Measurements from ENCODE around the gene PML.

PML gene

DNA sequence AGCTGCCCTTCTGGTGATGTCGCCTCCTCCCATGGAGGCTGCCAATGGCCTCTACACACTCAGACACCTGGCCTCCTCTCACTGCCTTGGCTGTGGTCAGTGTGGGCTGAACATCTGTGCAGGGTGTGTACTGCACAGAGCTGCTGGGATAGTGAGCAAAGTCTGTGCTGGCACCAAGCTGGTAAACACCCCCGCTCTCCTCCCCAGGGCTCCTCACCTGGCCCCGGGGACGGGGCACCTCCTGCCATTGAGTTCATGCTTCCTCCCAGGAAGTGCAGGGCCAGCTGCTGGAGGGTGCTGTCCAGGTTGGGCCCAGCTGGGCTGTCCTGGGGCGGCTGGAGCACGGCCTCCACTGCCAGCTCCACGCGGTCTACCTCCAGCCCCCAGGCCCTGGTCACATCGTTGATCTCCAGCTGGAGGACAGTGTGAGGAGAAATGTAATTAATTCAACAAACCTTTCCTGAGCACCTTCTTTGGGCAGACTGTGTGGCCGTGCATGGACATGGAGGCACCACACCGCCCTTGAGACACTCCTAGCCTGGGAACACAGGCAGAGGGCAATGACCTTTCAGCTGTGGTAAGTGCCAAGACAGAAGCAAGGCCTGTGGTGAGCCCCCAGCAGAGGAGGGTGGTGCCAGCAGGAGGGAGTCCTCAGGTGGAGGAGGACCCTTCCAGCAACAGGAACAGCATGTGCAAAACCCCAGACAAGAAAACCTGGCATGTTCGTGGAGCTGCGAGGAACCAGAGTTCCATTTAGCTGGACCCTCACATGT lies 9.2 kb upstream of the PML start:
- DNase-seq (ENCODE audit: low read depth): no peak

DNA sequence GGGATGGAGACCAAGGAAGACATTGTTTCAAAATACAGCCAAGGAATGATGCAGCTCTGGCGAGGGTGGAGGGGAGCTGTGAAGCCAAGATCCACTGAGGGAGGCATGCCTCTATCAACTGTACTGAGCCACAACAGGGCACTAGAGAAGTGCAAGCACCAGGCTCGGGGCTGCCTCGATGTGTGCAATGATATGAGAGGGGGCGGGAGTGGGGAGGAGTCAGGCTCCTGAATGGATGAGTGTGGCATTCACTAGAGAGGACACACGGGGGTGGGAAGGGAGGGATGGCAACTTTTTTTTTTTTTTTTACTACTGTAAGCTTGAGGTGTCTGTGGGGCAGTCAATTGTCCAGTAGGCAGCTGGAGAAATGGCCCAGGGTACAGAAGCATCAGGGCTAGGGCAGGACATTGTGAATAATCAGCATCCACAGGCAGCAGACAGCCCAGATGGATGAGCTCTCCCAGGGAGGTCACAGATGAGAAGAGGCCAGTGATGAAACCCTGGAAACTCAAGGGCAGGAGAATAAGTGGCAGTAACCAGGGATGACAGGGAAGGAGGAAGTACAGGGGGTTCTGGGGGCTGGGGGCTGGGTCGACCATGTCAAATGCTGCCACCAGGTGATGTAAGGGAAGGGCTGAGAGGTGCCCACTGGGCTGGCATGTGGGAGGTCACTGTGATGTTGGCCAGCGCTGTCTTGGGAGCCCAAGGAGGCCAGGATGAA lies 8.3 kb upstream of the PML start:
- DNase-seq (ENCODE audit: low read depth): no peak

DNA sequence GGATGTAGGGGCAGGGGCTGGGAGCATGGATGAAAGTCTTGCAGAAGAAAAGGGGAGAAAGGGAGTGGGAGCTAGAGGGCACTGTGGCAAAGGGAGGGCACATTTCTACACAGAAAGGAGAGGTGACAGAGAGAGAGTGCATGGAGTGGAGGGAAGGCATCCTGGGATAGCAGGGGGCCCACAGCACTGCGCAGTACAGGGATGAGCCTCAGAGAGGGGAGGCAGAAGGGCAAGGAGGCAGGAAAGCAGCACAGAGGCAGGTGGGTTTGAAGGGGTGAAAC lies 7.8 kb upstream of the PML start:
- DNase-seq (ENCODE audit: low read depth): no peak

- DNase-seq (ENCODE audit: low read depth): no peak
These were observed 7.3 kb upstream of the PML start for GRCh38 chr15:73987250-73987649.

GRCh38 chr15:73987681-73988444 lies 6.7 kb upstream of the PML start:
- DNase-seq (ENCODE audit: low read depth): no peak

DNA sequence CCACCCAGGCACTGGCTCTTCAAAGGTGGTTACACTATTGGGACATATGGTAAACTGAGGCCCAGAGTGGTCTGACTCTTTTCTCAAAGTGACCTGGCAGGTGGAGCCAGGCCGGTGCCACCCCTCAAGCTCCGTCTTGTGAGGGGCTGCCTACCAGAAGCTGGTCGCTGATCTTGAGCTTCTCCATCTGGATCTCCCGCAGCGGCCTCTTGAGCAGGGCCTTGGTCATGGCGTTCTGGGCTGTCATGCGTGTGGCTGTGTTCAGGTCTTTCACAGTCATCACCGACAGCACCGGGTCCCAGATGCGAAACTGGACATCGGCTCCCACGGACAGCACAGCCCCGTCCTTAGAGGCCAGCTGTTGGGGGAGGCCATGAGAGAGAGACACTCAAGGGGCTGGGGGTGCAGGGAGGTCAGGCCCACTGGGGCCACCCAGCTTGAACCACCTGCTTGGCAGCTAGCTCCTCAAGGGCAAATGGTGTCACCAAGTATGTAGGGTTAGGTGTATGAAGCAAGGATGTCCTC lies 6.0 kb upstream of the PML start:
- no peak for DNase-seq (ENCODE audit: low read depth)

- DNase-seq (ENCODE audit: low read depth): no peak
These were observed 5.3 kb upstream of the PML start for GRCh38 chr15:73989001-73989798.

DNA sequence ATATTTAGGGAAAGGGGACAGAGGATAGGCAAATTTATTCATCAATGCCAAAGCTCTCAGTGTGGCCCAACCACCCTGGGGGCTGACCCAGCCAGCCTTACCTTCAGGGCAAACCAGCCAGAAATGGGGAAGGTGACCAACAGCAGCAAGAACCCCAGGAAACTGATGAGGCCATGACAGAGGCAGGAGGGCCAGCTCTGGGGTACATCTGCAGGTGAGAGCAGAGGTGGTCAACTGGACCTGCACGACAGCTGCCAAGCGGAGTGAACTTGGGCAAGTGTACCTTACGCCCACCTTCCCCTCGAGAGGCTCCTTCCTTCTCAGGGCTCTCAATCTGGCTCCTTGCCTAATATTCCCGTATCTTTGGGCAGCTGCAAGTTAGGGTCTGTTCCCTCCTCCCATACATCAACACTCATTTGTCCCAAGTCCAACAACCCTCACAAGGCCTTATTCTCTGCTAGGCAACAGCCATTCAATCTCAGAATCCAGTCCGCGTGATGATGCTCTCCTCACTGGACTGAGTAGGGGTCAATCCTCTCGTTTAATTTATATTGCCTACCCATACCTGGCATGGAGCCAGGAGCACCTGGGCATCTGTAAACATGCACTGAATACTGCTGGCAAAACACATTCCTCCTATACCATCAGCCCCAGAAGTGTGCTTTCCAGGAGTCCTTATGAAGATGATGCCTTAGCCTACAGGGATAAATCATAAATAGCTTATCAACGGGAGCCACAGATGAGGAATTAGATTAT lies 4.1 kb upstream of the PML start:
- no peak for DNase-seq (ENCODE audit: low read depth)

DNA sequence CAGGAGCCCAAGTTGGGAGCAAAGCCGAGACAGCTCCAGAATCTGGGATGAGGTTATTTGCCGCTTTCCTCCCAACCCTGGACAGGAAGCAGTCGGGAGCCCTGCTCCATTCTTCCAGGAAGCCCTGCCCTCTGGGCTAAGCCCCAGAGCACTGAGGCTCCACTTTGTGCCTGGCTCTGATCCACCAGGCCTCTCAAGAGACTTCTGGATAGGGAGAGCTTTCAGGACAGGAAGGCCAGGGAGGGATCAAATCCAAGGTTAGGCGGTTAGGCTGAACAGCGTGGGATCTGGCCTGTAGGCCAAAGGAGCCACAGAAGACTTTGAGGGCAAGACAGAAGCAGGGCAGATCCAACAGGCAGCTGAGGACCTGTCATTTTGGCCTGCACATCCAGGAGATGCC lies 3.3 kb upstream of the PML start:
- no peak for DNase-seq (ENCODE audit: low read depth)

GRCh38 chr15:73991726-73992593 lies 2.6 kb upstream of the PML start, which contains the start of gene STOML1:
Gene STOML1 (minus strand): TSS chr15:73992295. CDS start chr15:73992223, 72 bp downstream.
- peak; percentile 93 for DNase-seq (ENCODE audit: low read depth)

DNA sequence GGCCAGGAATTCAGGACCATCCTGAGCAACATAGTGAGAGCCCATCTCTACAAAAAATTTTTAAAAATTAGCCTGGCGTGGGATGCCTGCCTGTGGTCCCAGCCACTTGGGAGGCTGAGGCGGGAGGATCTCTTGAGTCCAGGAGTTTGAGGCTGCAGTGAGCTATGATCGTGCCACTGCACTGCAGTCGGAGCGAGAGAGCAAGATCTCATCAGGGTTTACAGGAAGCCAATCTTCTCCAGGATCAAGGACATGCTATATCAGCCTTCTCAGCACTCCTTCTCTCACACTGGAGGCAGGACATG lies 2.0 kb upstream of the PML start:
- DNase-seq (ENCODE audit: low read depth): no peak

DNA sequence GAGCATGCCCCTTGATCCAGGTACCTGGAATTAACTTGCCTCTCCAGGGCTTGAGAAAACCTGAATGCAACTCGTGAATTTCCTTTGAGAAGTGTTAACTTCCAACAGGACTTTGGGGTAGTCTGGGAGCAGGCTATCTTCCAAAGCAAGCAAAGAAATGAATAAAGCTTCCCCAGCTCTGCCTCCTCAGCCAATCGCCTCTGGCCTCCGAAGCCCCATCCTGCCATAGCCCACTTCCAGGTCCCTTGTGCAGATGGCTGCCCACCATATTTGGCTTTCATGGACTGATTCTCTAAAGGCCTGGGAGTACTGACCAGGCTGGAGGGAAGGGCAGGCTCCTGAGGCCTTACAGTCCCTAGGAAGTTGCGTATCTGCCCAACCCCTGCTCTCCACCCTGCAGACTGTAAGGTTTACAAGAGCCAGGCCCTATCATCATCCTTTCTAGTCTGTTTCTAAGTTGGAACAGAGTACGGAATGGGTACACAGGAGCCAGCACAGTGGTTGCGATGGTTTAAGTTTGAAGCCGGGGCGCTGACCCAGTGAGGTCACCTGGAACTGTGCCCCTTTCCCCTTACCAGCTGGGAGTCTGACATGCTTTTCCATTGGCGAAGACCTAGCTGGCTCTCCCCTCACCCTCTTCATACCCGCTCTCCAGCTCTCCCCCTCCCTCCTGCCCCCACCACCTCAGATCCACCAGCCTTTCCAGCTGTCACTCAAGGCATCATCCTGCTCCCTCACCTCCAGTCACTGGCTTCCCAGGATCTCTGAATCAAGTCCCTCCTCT lies 1.1 kb upstream of the PML start:
- no peak for DNase-seq (ENCODE audit: low read depth)

DNA sequence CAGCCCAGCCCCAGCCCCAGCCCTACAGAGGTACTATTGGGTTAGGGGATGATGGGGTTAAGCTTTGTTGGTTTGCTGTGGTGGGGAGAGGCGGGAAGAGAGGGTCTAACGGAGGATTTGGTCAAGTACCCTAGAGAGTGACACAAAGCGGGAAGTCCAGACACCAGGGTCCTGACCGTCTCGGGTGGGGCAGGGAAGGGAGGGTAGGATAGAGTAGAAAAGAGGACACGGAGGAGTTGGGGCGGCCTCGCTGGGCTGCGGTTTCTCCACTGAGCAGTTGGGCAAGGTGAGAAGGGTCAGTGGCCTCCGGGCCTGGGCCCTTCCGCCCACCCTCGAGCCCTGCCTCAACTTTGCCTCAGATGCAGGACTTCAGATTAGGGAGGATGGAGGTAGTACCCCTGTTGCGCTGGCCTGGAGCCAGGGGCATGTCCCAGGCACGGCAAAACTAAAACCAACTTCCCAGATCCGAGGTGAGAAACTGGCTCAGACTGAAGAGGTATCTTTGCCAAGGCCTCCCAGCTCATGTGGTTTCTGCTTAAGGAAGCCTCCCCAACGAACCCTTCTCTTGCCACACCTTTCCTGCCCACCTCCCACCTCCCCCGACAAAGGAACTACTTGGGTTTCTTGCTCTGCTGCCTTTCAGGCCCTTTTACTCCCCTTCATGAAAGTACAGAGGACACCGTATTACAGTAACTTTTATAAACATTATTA lies 551 bp downstream of the PML start:
- DNase-seq (ENCODE audit: low read depth): no peak

DNA sequence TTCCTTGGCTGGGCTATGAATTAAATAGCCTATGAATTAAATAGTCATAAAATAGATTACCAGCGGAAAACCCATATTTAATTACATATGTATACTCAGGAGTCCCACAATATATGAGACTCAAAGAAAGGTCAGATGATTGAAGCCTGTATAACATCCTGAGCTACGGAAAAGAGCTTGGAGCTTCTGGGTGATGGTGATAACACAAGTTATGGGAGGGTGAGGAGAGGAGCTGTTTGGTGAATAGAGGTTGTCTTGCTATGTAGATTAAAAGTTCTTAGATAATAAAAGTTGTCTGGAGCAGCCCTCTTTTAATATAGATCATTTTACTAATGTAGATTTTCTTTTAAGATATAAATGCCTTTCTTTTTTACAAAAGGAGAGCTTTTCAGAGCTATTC lies 1.8 kb downstream of the PML start:
- no peak for DNase-seq (ENCODE audit: low read depth)

DNA sequence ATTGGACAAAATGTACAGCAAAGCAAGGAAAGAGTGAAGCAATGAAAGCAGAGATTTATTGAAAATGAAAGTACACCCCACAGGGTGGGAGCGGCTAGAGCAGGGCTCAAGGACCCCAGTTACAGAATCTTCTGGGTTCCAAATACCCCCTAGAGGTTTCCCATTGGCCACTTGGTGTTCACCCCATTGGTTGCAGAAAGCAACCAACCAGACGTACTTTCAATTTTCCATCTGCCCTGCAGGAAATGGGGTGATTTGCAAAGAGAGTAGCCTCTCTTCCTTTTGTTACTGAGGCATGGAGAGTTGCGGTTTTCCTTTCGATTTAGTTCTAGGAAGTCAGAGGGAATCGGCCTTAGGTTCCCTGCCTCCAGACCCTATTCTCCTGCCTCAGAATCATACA lies 2.4 kb downstream of the PML start:
- DNase-seq (ENCODE audit: low read depth): no peak

DNA sequence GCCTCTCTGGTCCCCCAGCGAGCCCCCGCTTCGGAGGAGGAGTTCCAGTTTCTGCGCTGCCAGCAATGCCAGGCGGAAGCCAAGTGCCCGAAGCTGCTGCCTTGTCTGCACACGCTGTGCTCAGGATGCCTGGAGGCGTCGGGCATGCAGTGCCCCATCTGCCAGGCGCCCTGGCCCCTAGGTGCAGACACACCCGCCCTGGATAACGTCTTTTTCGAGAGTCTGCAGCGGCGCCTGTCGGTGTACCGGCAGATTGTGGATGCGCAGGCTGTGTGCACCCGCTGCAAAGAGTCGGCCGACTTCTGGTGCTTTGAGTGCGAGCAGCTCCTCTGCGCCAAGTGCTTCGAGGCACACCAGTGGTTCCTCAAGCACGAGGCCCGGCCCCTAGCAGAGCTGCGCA lies 3.5 kb downstream of the PML start:
- DNase-seq (ENCODE audit: low read depth): no peak

DNA sequence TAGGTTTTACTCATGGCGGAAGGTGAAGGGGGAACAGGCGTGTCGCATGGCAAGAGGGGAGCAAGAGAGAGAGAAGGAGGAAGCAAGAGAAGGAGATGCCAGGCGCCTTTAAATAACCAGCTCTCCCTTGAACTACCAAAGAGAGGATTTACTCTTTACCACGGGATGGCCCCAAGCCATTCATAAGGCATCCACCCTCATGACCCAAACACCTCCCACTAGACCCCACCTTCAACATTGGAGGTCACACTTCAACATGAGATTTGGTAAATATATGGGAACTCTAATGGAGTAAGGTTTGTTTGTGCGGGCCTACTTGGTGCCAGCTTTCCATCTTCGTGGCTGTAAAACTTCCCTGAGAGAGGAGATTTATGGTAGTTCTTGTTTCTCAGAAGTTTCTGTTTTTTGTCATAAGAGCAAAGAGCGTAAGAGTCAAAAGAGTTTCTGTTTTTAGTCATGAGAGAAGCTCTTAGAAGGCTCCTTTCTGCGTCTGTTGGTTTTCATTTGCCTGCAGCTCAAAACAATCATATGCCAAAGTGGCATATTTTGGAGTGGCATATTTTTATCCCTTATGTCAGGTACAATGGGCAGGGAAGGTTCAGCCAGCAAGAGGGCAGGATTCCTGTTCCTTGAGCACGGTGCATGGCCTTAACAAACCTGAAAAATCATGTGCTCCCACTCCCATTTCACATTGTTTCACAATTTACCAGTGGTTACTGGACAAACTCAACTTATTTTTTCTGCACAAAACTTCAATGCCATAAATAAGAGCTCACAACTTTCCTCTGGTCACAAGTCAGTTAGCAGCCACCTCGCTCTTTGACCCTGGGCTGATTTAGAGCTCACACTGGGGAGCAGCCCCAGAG lies 12.5 kb downstream of the PML start:
- DNase-seq (ENCODE audit: low read depth): no peak

DNA sequence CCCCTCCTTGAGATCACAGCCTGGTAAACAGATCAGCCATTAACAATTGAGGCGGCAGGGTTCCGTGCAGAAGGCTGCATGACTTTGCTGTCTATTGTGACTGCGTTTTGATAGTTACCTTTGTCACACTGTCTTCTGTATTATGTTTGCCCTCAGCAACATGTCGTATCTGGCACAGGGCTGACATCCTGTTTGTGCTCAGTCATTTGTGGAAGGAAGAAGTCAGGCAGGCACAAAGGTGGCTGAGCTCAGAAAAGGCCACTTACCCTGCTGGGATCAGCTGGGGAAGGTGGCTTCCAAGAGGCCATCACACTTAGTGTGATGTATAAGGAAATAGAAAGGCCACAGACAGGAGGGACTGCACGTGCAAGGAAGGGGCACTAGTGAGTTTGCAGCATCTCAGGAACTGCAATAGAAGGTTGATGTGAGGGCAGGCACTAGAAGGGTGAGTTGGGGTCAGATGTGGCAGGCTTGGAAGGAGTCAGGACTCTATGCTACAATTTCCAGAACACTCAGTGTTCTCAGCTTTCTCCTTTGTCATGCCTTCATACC lies 13.4 kb downstream of the PML start:
- no peak for DNase-seq (ENCODE audit: low read depth)
